Hepatocyte (in vitro differentiated cells): Measurements from ENCODE around the gene MCF2L. TPM values are rescaled to one million over a fixed set of nuclear protein-coding genes. Genes with fewer than 3 reads are reported as not detected.

Source experiments
- DNase-seq: peaks from one replicate; pipeline ENCODE4 v3.0.0-alpha.2; 2016; ENCODE audit warnings: low spot score
- H2AFZ ChIP-seq: fragments of 200-600 bp; sonication (generic); 2 replicates; pipeline ENCODE4 v1.6.0; 2016; ENCODE audit warnings: antibody characterized with exemption, mild to moderate bottlenecking
- H3K27ac ChIP-seq: fragments of 200-600 bp; sonication (generic); 2 replicates; pipeline ENCODE4 v1.5.1; 2016; ENCODE audit warnings: mild to moderate bottlenecking
- H3K27me3 ChIP-seq: fragments of 200-600 bp; sonication (generic); 2 replicates; pipeline ENCODE4 v1.6.1; 2016
- H3K36me3 ChIP-seq: fragments of 200-600 bp; sonication (generic); replicated peaks from 2 replicates; pipeline ENCODE4 v1.5.1; 2016; ENCODE audit warnings: low read depth; ENCODE audit not compliant: insufficient read depth
- H3K4me1 ChIP-seq: fragments of 200-600 bp; sonication (generic); 2 replicates; pipeline ENCODE4 v1.5.1; 2016; ENCODE audit warnings: mild to moderate bottlenecking, moderate library complexity; ENCODE audit not compliant: insufficient read depth
- H3K4me2 ChIP-seq: fragments of 200-600 bp; sonication (generic); 2 replicates; pipeline ENCODE4 v1.6.0; 2016
- H3K4me3 ChIP-seq: fragments of 200-600 bp; sonication (generic); 2 replicates; pipeline ENCODE4 v1.5.1; 2016; ENCODE audit warnings: mild to moderate bottlenecking
- H3K79me2 ChIP-seq: fragments of 200-600 bp; sonication (generic); 2 replicates; pipeline ENCODE4 v1.6.0; 2017; ENCODE audit warnings: mild to moderate bottlenecking
- H3K9me2 ChIP-seq: fragments of 200-600 bp; sonication (generic); replicated peaks from 2 replicates; pipeline ENCODE4 v1.6.0; 2017; ENCODE audit warnings: mild to moderate bottlenecking; ENCODE audit not compliant: insufficient read depth
- H3K9me3 ChIP-seq: fragments of 200-600 bp; sonication (generic); 2 replicates; pipeline ENCODE4 v1.5.1; 2016; ENCODE audit warnings: low read depth, mild to moderate bottlenecking
- H4K20me1 ChIP-seq: fragments of 200-600 bp; sonication (generic); 2 replicates; pipeline ENCODE4 v1.6.0; 2016; ENCODE audit warnings: mild to moderate bottlenecking; ENCODE audit not compliant: insufficient read depth, poor library complexity, severe bottlenecking
- CTCF ChIP-seq: fragments of 200-600 bp; sonication (generic); IDR thresholded peaks from 2 replicates; pipeline ENCODE4 v1.5.1; 2016; ENCODE audit warnings: antibody characterized with exemption, mild to moderate bottlenecking; ENCODE audit not compliant: poor library complexity
- EZH2 ChIP-seq: fragments of 200-600 bp; sonication (generic); IDR thresholded peaks from 2 replicates; pipeline ENCODE4 v1.6.1; 2016; ENCODE audit warnings: antibody characterized with exemption, mild to moderate bottlenecking, borderline replicate concordance
- EZH2phosphoT487 ChIP-seq: fragments of 200-600 bp; sonication (generic); IDR thresholded peaks from one replicate; pipeline ENCODE4 v1.6.1; 2018; ENCODE audit warnings: antibody characterized with exemption, mild to moderate bottlenecking, low read depth, moderate library complexity; ENCODE audit not compliant: unreplicated experiment, severe bottlenecking
- WGBS: methylation state at CpG from one replicate; pipeline ENCODE4 v1.1.6; 2016; ENCODE audit warnings: low lambda C conversion rate; ENCODE audit errors: missing lambda C conversion rate; 5-methylcytosine and 5-hydroxymethylcytosine counted together
- polyA plus RNA-seq: library from polyadenylated mRNA; unstranded; fragments of >200 nt; fragmentation: Nextera tagmentation; extraction: Ambion mirVana; gene quantifications from 2 replicates; pipeline ENCODE4 v1.2.1, GENCODE V29; 2016
- total RNA-seq: library from RNA; depleted of rRNA; stranded (reverse); fragments of >200 nt; gene quantifications from 2 replicates; pipeline ENCODE4 v1.2.3, GENCODE V29; 2014

MCF2L gene
- total and polyA plus RNA-seq, 2 experiments from 2014 or later = 11.1 to 22.4 TPM

- no peaks in the 10 kb centered on the region for H4K20me1 ChIP-seq
- no peaks in the 10 kb centered on the region for H3K4me1 ChIP-seq
- WGBS = 94% methylated on average over 21 of the region's 21 CpGs
- H3K27me3 ChIP-seq = no peaks in the 10 kb centered on the region
- H3K9me2 ChIP-seq = no peaks in the 10 kb centered on the region
- H3K36me3 ChIP-seq = no peaks in the 10 kb centered on the region
- no peak overlapping the region for H3K27ac ChIP-seq
- no peak overlapping the region for H3K4me2 ChIP-seq
- H2AFZ ChIP-seq = no peak overlapping the region
- no peak for TF ChIP-seq EZH2
- no peak for TF ChIP-seq CTCF
- no peak for TF ChIP-seq EZH2phosphoT487
- no peak overlapping the region for H3K4me3 ChIP-seq
- no peak for DNase-seq
- peaks cover 8% of the 10 kb centered on the region for H3K79me2 ChIP-seq
- no peaks in the 10 kb centered on the region for H3K9me3 ChIP-seq
Observed at GRCh38 chr13:112975401-112975939, 6.5 kb downstream of the MCF2L start.

GRCh38 chr13:112976526-112976925 lies 7.5 kb downstream of the MCF2L start:
- no peak overlapping the region for H2AFZ ChIP-seq
- H3K79me2 ChIP-seq = peaks cover 2% of the 10 kb centered on the region
- WGBS = 91% methylated on average over 20 of the region's 20 CpGs
- TF ChIP-seq EZH2phosphoT487 (no peak), EZH2 (no peak), CTCF (no peak)
- H3K27me3 ChIP-seq = no peaks in the 10 kb centered on the region
- no peak overlapping the region for H3K27ac ChIP-seq
- H3K4me3 ChIP-seq = no peak overlapping the region
- no peak overlapping the region for H3K4me2 ChIP-seq
- H3K9me3 ChIP-seq = no peaks in the 10 kb centered on the region
- no peaks in the 10 kb centered on the region for H3K36me3 ChIP-seq
- H4K20me1 ChIP-seq = no peaks in the 10 kb centered on the region
- H3K4me1 ChIP-seq = no peaks in the 10 kb centered on the region
- H3K9me2 ChIP-seq = no peaks in the 10 kb centered on the region
- no peak for DNase-seq

- TF ChIP-seq EZH2phosphoT487 (no peak), CTCF (no peak), EZH2 (no peak)
- Histone ChIP-seq H3K27ac (no peak overlapping the region), H2AFZ (no peak overlapping the region), H3K36me3 (no peaks in the 10 kb centered on the region), H3K9me2 (no peaks in the 10 kb centered on the region), H3K4me3 (no peak overlapping the region), H3K4me1 (no peaks in the 10 kb centered on the region), H3K9me3 (no peaks in the 10 kb centered on the region), H3K4me2 (no peak overlapping the region), H3K27me3 (no peaks in the 10 kb centered on the region), H4K20me1 (no peaks in the 10 kb centered on the region), H3K79me2 (no peaks in the 10 kb centered on the region)
- 93% methylated on average over 11 of the region's 11 CpGs for WGBS
- no peak for DNase-seq
Observed at GRCh38 chr13:112977091-112977490, 8.1 kb downstream of the MCF2L start.

GRCh38 chr13:112977525-112977924 lies 8.5 kb downstream of the MCF2L start:
- no peak for DNase-seq
- Histone ChIP-seq H4K20me1 (no peaks in the 10 kb centered on the region), H3K4me1 (no peaks in the 10 kb centered on the region), H3K4me2 (no peak overlapping the region), H3K27ac (no peak overlapping the region), H2AFZ (no peak overlapping the region), H3K79me2 (no peaks in the 10 kb centered on the region), H3K4me3 (no peak overlapping the region), H3K9me2 (no peaks in the 10 kb centered on the region), H3K27me3 (no peaks in the 10 kb centered on the region), H3K9me3 (no peaks in the 10 kb centered on the region), H3K36me3 (no peaks in the 10 kb centered on the region)
- 92% methylated on average over 10 of the region's 10 CpGs for WGBS
- TF ChIP-seq EZH2phosphoT487 (no peak), EZH2 (no peak), CTCF (no peak)
